Left lung (tissue), 10 donors: ENCODE data around the gene UBP1. TPM values are rescaled to one million over a fixed set of nuclear protein-coding genes. Genes with fewer than 3 reads are reported as not detected.
A peak's percentile ranks its signal among the peaks of the same experiment; 100 is the strongest.
"Not testable (repeated sequence)": the region's sequence is repeated elsewhere in the genome, so short reads cannot be mapped to it uniquely, and the experiment has no call there.

Experiments used
- ATAC-seq: fragments of 200-7000 bp; cut with Tn5 transposase; one replicate; pipeline ENCODE4 v1.9.1; 2020; ENCODE audit warnings: moderate library complexity
- DNase-seq, 4 donors: peaks; one replicate each; pipeline ENCODE4 v3.0.0-alpha.2; 2013 to 2020
- H3K27ac ChIP-seq, 2 donors: fragments of 200-600 bp; sonication (generic) in 1 of 2; one replicate each; pipeline versions ENCODE4 v1.5.0 to v1.8.0; 2020 to 2021
- H3K27me3 ChIP-seq, 2 donors: fragments of 200-600 bp; sonication (generic) in 1 of 2; one replicate each; pipeline versions ENCODE4 v1.5.0 to v1.8.0; 2020 to 2021
- H3K36me3 ChIP-seq, 2 donors: fragments of 200-600 bp; sonication (generic) in 1 of 2; one replicate each; pipeline versions ENCODE4 v1.5.0 to v1.8.0; 2020 to 2021
- H3K4me1 ChIP-seq, 2 donors: fragments of 200-600 bp; one replicate each; pipeline ENCODE4 v1.8.0; 2021
- H3K4me3 ChIP-seq, 2 donors: fragments of 200-600 bp; sonication (generic) in 1 of 2; one replicate each; pipeline versions ENCODE4 v1.5.0 to v1.8.0; 2020 to 2021; ENCODE audit warnings: mild to moderate bottlenecking in 1 of 2
- H3K9me3 ChIP-seq, 2 donors: fragments of 200-600 bp; sonication (generic) in 1 of 2; one replicate each; pipeline versions ENCODE4 v1.5.0 to v1.8.0; 2020 to 2021
- intact Hi-C, 2 donors: fragments of 100-400 bp; cut with DNase I; formaldehyde crosslinking; loops; one replicate each; pipeline versions ENCODE4 v1.11.2 to v1.14.2; 2022
- polyA plus RNA-seq, 6 donors: library from polyadenylated mRNA; unstranded; fragments of 120-200 nt; gene quantifications; one replicate each; pipeline ENCODE4 v1.2.1, GENCODE V29; 2013; ENCODE audit not compliant: insufficient read length in 6 of 6
- total RNA-seq, 2 donors: library from RNA; stranded (reverse); fragmentation: NEBNext Ultra II Directional; extraction: Animal tissue kit (Norgen Biotek cat#: 25700); gene quantifications; one replicate each; pipeline ENCODE4 v1.2.1, GENCODE V29; 2021
- TF ChIP-seq, protein P1 (sequence below), 2 donors: fragments of 200-600 bp; sonication (generic) in 1 of 2; IDR thresholded peaks; one replicate each; pipeline versions ENCODE4 v1.5.0 to v1.8.0; 2021; ENCODE audit warnings: antibody characterized with exemption in 2 of 2
- donor health status: DM: no; HTN: yes; CAD: no.
- donor health status: DM: no; HTN: no; CAD: no.

UBP1 gene
- total and polyA plus RNA-seq, 8 donors, result 60.9 to 135 (median 124) TPM

DNA sequence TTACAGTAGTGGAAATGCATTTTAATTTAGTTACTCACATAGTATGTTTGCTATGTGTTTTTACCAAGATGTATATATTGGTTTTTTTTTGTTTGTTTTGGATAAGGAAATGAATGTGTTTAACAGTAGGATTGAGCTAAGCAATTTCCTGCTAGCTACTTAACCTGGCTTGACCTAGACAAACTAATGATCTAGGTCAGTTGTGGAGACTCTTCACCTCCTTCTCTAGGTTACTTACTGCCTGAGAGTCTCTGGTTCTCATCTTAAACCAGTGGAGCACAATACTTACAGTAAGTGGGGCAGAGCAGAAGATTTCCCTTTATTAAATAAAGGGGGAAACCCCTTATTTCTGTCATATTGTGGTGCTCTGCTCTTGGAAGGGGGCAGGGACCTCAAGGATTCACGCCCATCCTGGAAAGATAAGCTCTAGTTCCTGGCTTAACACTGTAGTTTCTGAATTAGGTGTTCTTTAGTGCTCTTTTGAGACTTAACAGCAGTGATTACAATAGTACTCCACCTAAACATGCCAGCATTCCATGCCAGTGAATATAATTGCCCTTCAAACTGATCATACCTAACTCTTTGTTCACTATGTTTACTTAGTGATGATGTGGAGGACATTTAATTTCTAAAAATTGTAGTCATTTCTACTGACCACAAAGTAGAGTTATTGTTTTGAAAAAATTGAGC lies 79.9 kb downstream of the UBP1 start:
- TF ChIP-seq, protein P1, sequence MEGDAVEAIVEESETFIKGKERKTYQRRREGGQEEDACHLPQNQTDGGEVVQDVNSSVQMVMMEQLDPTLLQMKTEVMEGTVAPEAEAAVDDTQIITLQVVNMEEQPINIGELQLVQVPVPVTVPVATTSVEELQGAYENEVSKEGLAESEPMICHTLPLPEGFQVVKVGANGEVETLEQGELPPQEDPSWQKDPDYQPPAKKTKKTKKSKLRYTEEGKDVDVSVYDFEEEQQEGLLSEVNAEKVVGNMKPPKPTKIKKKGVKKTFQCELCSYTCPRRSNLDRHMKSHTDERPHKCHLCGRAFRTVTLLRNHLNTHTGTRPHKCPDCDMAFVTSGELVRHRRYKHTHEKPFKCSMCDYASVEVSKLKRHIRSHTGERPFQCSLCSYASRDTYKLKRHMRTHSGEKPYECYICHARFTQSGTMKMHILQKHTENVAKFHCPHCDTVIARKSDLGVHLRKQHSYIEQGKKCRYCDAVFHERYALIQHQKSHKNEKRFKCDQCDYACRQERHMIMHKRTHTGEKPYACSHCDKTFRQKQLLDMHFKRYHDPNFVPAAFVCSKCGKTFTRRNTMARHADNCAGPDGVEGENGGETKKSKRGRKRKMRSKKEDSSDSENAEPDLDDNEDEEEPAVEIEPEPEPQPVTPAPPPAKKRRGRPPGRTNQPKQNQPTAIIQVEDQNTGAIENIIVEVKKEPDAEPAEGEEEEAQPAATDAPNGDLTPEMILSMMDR (IDR thresholded peaks at IDR 0.05), result no peak
- no peak overlapping the region for H3K4me3 ChIP-seq
- no peaks in the 10 kb centered on the region for H3K4me1 ChIP-seq
- ATAC-seq (peak; percentile 75), DNase-seq (no peak)
- intact Hi-C loops, result no loop called here
- no peaks in the 10 kb centered on the region for H3K27me3 ChIP-seq
- no peaks in the 10 kb centered on the region for H3K9me3 ChIP-seq
- no peaks in the 10 kb centered on the region for H3K36me3 ChIP-seq
- no peak overlapping the region for H3K27ac ChIP-seq

DNA sequence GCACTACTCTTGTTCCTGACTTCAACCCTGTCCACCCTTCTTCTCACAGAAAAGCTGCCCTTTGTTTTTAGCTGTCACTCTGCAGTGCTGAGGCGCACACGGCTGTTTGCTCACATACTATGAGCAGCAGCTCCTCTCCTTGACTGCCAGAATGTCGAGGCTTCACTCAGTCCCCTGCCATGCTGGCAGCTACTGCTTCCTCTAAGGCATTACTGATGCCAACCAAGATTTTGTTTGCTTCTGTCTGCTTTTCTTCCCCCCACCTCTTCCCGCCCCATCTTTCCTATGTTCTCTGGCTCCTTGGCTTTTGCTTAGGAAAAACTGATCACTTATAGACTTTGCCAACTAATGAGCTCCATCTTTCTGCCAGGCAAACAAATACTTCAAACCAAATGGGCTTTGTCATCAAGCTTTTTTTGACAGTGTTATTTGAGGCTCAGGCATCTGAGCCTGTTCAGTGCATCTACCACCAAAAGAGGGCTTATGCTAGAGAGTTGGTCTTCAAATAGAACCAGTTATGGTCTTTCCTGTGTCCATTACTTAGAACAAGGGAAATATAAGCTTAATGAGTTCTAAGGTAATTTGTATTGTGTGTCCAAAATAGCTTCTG lies 81.9 kb downstream of the UBP1 start:
- Histone ChIP-seq H3K4me3 (no peak overlapping the region), H3K27ac (no peak overlapping the region), H3K36me3 (no peaks in the 10 kb centered on the region), H3K27me3 (no peaks in the 10 kb centered on the region), H3K4me1 (no peaks in the 10 kb centered on the region), H3K9me3 (no peaks in the 10 kb centered on the region)
- TF ChIP-seq, protein P1 (IDR thresholded peaks at IDR 0.05), result no peak
- ATAC-seq, result no peak
- intact Hi-C loops, result no loop called here
- DNase-seq, result no peak

DNA sequence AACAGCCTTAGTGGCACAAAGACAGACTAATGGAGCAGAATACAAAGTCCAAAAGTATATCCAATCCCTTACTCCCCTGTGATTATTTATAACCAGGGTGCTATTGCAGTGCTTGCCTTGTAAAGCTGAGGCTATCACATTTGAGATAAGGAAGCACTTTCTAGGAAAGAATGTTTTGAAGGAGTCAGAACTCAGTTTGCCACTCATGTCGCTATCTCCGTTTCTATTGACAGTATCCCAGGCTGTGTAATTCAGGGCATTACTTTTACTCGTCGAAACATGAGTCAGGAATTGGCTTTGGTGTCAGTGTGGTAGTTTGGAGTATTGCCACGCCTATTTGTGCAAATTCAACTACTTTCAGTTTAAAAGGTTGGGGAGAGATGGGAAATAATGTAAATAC lies 84.6 kb downstream of the UBP1 start:
- intact Hi-C loops, result no loop called here
- ATAC-seq, result peak; percentile 83
- no peak overlapping the region for H3K4me3 ChIP-seq

DNA sequence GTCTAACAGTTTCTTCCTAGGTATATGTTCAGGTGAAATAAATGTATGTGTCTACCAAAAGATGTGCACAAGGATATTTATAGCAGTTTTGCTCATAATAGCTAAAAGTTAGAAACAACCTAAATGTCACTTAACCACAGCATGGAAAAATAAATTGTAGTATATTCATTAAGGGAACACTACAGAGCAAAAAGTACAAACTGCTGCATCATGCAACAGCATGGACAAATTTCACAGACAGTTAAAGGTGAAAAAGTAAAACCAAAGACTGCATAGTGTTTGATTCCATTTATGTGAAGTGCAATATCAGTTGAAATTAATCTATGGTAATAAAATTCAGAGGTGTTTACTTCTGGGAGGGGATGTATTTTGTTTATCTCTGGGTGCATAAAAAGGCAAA lies 100.4 kb downstream of the UBP1 start:
- Histone ChIP-seq H3K36me3 (no peaks in the 10 kb centered on the region), H3K27ac (no peak overlapping the region), H3K9me3 (peaks cover 0 to 9% of the 10 kb centered on the region in 2 donors), H3K4me3 (no peak overlapping the region), H3K4me1 (no peaks in the 10 kb centered on the region), H3K27me3 (no peaks in the 10 kb centered on the region)
- no peak for DNase-seq
- TF ChIP-seq, protein P1 (IDR thresholded peaks at IDR 0.05), result no peak
- no peak for ATAC-seq
- intact Hi-C loops, result no loop called here

More for the DNA sequence above, 84.6 kb downstream of the UBP1 start:
- TF ChIP-seq, protein P1 (IDR thresholded peaks at IDR 0.05), result no peak
- H3K27me3 ChIP-seq, result no peaks in the 10 kb centered on the region
- DNase-seq, result peak in 1 of 4 donors; percentile 15
- H3K4me1 ChIP-seq, result no peaks in the 10 kb centered on the region
- no peaks in the 10 kb centered on the region for H3K36me3 ChIP-seq
- H3K9me3 ChIP-seq, result no peaks in the 10 kb centered on the region
- H3K27ac ChIP-seq, result no peak overlapping the region

DNA sequence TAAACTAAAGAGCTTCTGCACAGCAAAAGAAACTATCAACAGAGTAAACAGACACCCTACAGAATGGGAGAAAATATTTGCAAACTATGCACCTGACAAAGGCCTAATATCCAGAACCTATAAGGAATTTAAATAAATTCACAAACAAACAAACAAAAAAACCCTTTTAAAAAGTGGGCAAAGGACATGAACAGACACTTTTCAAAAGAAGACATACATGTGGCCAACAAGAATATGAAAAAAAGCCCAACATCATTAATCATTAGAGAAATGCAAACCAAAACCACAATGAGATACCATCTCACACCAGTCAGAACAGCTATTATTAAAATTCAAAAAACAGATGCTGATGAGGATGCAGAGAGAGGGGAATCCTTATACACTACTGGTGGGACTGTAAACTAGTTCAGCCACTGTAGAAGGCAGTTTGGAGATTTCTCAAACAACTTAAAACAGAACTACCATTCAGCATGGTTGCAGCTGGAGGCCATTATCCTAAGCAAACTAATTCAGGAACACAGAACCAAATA lies 101.2 kb downstream of the UBP1 start:
- intact Hi-C loops, H3K36me3 ChIP-seq, ATAC-seq: not testable (repeated sequence)

More for the DNA sequence above, 101.2 kb downstream of the UBP1 start:
- DNase-seq, H3K4me3 ChIP-seq, H3K27ac ChIP-seq, H3K4me1 ChIP-seq, H3K27me3 ChIP-seq: not testable (repeated sequence)
- peaks cover 0 to 16% of the 10 kb centered on the region in 2 donors for H3K9me3 ChIP-seq

Other genes starting within 250 kb of the UBP1 start
- 1 to 10 TPM; 1.3 to 1.8 TPM for gene SUSD5, start 221.6 kb downstream of the UBP1 start, total RNA-seq
- gene SUSD5, start 221.6 kb downstream of the UBP1 start, polyA plus RNA-seq, result 1 to 10 TPM; 2.8 to 4.3 (median 3.4) TPM
- gene FBXL2, start 163.0 kb downstream of the UBP1 start, total RNA-seq, result 10 to 100 TPM in 1 of 2 donors, 1 to 10 TPM in 1; 7.5 to 16.8 TPM
- gene FBXL2, start 163.0 kb downstream of the UBP1 start, polyA plus RNA-seq, result 10 to 100 TPM; 27.7 to 35.7 (median 31.6) TPM